Neural cell (in vitro differentiated cells): ENCODE data around the gene NFAM1.
A peak's percentile ranks its signal among the peaks of the same experiment; 100 is the strongest.

ENCODE experiments used
- CTCF ChIP-seq: fragments of 450-650 bp; IDR thresholded peaks from 2 replicates; pipeline ENCODE4 v1.5.1; 2014; ENCODE audit warnings: antibody characterized with exemption, mild to moderate bottlenecking, moderate library complexity; ENCODE audit not compliant: poor library complexity, severe bottlenecking
- MXI1 ChIP-seq: fragments of 450-650 bp; conservative IDR thresholded peaks from 2 replicates; pipeline ENCODE4 v1.6.1; 2014; ENCODE audit warnings: antibody characterized with exemption, mild to moderate bottlenecking; ENCODE audit not compliant: poor library complexity, severe bottlenecking
- TAF1 ChIP-seq: IDR thresholded peaks from 2 replicates; pipeline ENCODE4 v1.6.1; 2012; ENCODE audit warnings: low read depth

DNA sequence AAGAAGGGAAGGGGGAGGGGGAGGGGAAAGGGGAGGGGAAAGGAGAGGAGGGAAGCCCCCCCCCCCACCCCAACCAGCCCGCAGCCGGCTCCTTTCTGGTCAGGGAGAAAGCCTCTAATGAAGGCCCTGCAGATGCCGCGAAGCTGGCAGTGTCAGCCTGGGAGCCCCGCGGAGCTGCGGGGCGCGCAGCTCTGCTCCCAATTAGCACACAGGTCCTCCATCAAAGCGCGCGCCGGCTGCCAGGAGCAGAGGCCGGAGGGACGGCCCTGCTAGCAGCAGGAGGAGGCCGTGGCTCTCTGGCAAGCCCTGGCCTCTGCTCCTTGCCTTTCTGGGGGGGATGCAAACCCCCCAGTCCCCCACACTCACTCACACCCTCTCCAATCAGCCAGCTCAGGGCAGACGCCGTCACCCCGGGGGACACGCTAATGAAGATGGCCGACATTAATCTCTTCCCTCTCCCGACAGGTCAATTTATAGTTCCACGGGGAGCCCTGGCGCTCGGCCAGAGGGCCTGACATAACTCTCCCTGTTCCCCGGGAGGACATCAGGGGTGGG lies 91.3 kb downstream of the NFAM1 start:
- TF ChIP-seq TAF1 (no peak), MXI1 (peak; percentile 25), CTCF (no peak)
